ENCODE measurements around the gene OXT.

The OXT gene

GRCh38 chr20:3093861-3094361 is 22.5 kb downstream of the OXT start:
- H3K4me3 ChIP-seq (ENCODE audit: low read length) = no peak overlapping the region
- no peak for DNase-seq (ENCODE audit: low read depth)
- no peak for TF ChIP-seq CTCF (conservative IDR thresholded peaks at IDR 0.05; ENCODE audit: low read length)

GRCh38 chr20:3094848-3095629 is 23.6 kb downstream of the OXT start:
- no peak for DNase-seq (ENCODE audit: low read depth)
- TF ChIP-seq CTCF (conservative IDR thresholded peaks at IDR 0.05; ENCODE audit: low read length) = no peak
- no peak overlapping the region for H3K4me3 ChIP-seq (ENCODE audit: low read length)

- TF ChIP-seq CTCF (conservative IDR thresholded peaks at IDR 0.05; ENCODE audit: low read length) = no peak
- DNase-seq (ENCODE audit: low read depth) = no peak
- H3K4me3 ChIP-seq (ENCODE audit: low read length) = no peak overlapping the region
These were observed 29.1 kb downstream of the OXT start for GRCh38 chr20:3100480-3100879.

- TF ChIP-seq CTCF (conservative IDR thresholded peaks at IDR 0.05; ENCODE audit: low read length) = no peak
- no peak for DNase-seq (ENCODE audit: low read depth)
- H3K4me3 ChIP-seq (ENCODE audit: low read length) = no peak overlapping the region
These were observed 29.8 kb downstream of the OXT start for GRCh38 chr20:3101251-3101650.

GRCh38 chr20:3101737-3102574 is 30.5 kb downstream of the OXT start:
- no peak for DNase-seq (ENCODE audit: low read depth)
- H3K4me3 ChIP-seq (ENCODE audit: low read length) = no peak overlapping the region

GRCh38 chr20:3102575-3103368 is 31.4 kb downstream of the OXT start:
- H3K4me3 ChIP-seq (ENCODE audit: low read length) = no peak overlapping the region
- no peak for TF ChIP-seq CTCF (conservative IDR thresholded peaks at IDR 0.05; ENCODE audit: low read length)
- DNase-seq (ENCODE audit: low read depth) = no peak

More at GRCh38 chr20:3101737-3102574, 30.5 kb downstream of the OXT start:
- no peak for TF ChIP-seq CTCF (conservative IDR thresholded peaks at IDR 0.05; ENCODE audit: low read length)

Measured in AG10803 (cell line).